ENCODE results near the gene SFXN3.
A peak's percentile ranks its signal among the peaks of the same experiment; 100 is the strongest.

The SFXN3 gene

GRCh38 chr10:101021692-101022251 lies 9.3 kb upstream of the SFXN3 start:
- H3K9me3 ChIP-seq (ENCODE audit: control insufficient read depth, low read length): no peaks in the 10 kb centered on the region
- H3K27me3 ChIP-seq (ENCODE audit: control insufficient read depth, insufficient read depth, low read length): no peaks in the 10 kb centered on the region
- TF ChIP-seq, protein P1, sequence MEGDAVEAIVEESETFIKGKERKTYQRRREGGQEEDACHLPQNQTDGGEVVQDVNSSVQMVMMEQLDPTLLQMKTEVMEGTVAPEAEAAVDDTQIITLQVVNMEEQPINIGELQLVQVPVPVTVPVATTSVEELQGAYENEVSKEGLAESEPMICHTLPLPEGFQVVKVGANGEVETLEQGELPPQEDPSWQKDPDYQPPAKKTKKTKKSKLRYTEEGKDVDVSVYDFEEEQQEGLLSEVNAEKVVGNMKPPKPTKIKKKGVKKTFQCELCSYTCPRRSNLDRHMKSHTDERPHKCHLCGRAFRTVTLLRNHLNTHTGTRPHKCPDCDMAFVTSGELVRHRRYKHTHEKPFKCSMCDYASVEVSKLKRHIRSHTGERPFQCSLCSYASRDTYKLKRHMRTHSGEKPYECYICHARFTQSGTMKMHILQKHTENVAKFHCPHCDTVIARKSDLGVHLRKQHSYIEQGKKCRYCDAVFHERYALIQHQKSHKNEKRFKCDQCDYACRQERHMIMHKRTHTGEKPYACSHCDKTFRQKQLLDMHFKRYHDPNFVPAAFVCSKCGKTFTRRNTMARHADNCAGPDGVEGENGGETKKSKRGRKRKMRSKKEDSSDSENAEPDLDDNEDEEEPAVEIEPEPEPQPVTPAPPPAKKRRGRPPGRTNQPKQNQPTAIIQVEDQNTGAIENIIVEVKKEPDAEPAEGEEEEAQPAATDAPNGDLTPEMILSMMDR (IDR thresholded peaks at IDR 0.05): no peak
- H3K27ac ChIP-seq: no peak overlapping the region
- H3K4me3 ChIP-seq (ENCODE audit: low read depth, low read length): no peak overlapping the region
- H3K4me2 ChIP-seq (ENCODE audit: low read length): no peak overlapping the region
- no peak overlapping the region for H3K9ac ChIP-seq
- no peaks in the 10 kb centered on the region for H3K4me1 ChIP-seq
- H3K36me3 ChIP-seq (ENCODE audit: control insufficient read depth, insufficient read depth, low read length): no peaks in the 10 kb centered on the region
- no peaks in the 10 kb centered on the region for H3K79me2 ChIP-seq
- no peak overlapping the region for H2AFZ ChIP-seq

DNA sequence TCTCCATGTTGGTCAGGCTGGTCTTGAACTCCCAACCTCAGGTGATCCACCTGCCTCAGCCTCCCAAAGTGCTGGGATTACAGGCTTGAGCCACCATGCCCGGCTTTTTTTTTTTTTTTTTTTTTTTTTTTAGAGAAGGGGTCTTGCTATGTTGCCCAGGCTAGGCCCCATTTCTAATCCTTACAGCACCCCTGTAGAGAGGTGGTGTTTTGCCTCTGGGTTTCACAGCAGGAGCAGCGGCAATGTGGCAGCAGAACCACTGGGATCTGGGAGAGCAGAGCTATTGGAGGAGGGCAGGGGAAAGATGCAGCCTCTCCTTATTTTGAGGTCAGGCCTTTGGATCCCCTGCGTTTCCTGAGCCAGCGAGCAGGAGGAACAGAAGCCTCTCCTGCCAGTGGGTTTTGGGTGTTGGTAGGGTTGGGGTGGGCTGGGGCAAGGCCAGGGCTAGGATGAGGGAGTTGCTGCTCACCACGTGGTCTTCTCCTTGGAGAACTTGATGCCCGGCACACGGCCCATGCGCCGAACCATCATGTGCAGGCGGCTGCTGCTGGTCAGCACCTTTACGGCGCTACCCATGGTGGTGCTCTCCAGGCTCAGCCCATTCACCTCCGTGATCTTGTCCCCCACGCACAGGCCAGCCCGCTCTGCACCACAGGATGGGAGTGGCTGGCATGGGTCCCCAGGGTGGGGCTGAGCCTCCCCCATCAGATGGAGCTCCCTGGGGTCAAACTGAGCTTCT lies 7.9 kb upstream of the SFXN3 start:
- TF ChIP-seq, protein P1 (IDR thresholded peaks at IDR 0.05): no peak
- Histone ChIP-seq H3K27me3 (ENCODE audit: control insufficient read depth, insufficient read depth, low read length) (no peaks in the 10 kb centered on the region), H3K4me3 (ENCODE audit: low read depth, low read length) (no peak overlapping the region), H3K4me1 (no peaks in the 10 kb centered on the region), H3K79me2 (no peaks in the 10 kb centered on the region), H3K9me3 (ENCODE audit: control insufficient read depth, low read length) (no peaks in the 10 kb centered on the region), H3K27ac (no peak overlapping the region), H3K4me2 (ENCODE audit: low read length) (no peak overlapping the region), H3K36me3 (ENCODE audit: control insufficient read depth, insufficient read depth, low read length) (no peaks in the 10 kb centered on the region), H3K9ac (no peak overlapping the region), H2AFZ (no peak overlapping the region)

- Histone ChIP-seq H3K9me3 (ENCODE audit: control insufficient read depth, low read length) (no peaks in the 10 kb centered on the region), H2AFZ (no peak overlapping the region), H3K4me3 (ENCODE audit: low read depth, low read length) (no peak overlapping the region), H3K27me3 (ENCODE audit: control insufficient read depth, insufficient read depth, low read length) (no peaks in the 10 kb centered on the region), H3K4me1 (peaks cover 22% of the 10 kb centered on the region), H3K79me2 (no peaks in the 10 kb centered on the region), H3K36me3 (ENCODE audit: control insufficient read depth, insufficient read depth, low read length) (no peaks in the 10 kb centered on the region), H3K9ac (no peak overlapping the region), H3K27ac (no peak overlapping the region), H3K4me2 (ENCODE audit: low read length) (no peak overlapping the region)
- TF ChIP-seq, protein P1 (IDR thresholded peaks at IDR 0.05): no peak
Observed at GRCh38 chr10:101027106-101027720, 3.8 kb upstream of the SFXN3 start.

GRCh38 chr10:101028446-101029337 lies 2.3 kb upstream of the SFXN3 start:
- no peaks in the 10 kb centered on the region for H3K36me3 ChIP-seq (ENCODE audit: control insufficient read depth, insufficient read depth, low read length)
- H3K9ac ChIP-seq: no peak overlapping the region
- peak overlapping the region; percentile 53 for H2AFZ ChIP-seq
- H3K27ac ChIP-seq: peak overlapping the region; percentile 89
- no peaks in the 10 kb centered on the region for H3K79me2 ChIP-seq
- H3K4me2 ChIP-seq (ENCODE audit: low read length): no peak overlapping the region
- H3K4me1 ChIP-seq: peaks cover 31% of the 10 kb centered on the region
- TF ChIP-seq, protein P1 (IDR thresholded peaks at IDR 0.05): no peak
- H3K4me3 ChIP-seq (ENCODE audit: low read depth, low read length): no peak overlapping the region
- no peaks in the 10 kb centered on the region for H3K27me3 ChIP-seq (ENCODE audit: control insufficient read depth, insufficient read depth, low read length)
- H3K9me3 ChIP-seq (ENCODE audit: control insufficient read depth, low read length): no peaks in the 10 kb centered on the region
